ENCODE data around the gene ZBTB20.

Gene ZBTB20

DNA sequence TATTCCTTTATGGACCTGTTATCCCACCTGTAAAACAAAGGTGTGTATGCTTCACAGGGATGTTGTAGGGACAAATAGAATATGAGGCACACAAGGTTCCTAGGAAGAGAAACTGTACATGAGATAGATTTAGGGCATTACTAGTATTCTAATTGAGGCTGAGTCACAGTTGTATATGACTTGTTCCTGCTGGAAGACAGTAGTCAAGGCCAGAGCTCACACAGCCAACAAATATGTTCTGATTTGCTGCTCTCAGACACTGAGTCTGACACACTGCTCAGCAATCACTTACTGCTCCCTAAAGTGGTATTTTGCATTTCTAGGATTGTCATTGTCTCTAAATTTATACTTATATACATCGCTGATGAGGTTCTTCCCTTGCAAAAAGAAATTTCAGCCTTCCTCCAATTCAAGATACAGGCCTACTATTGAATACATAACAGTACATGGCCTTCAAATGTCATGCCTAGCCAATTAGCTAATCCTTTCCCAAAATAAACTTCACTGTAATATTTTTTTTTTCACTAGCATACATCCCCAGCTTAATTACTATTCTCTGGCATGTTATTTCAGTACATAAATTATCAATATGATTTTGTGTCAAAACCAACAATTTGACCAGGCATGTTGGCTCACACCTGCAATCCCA lies 783.4 kb downstream of the ZBTB20 start:
- no peaks in the 10 kb centered on the region for H3K27me3 Mint-ChIP-seq (ENCODE audit: low read depth)
- no peak overlapping the region for H3K27ac Mint-ChIP-seq
- H3K36me3 Mint-ChIP-seq (ENCODE audit: low read depth) = no peaks in the 10 kb centered on the region
- H3K4me1 Mint-ChIP-seq (ENCODE audit: low read depth) = no peaks in the 10 kb centered on the region
- H3K4me3 Mint-ChIP-seq = no peak overlapping the region
- no peaks in the 10 kb centered on the region for H3K9me3 Mint-ChIP-seq

DNA sequence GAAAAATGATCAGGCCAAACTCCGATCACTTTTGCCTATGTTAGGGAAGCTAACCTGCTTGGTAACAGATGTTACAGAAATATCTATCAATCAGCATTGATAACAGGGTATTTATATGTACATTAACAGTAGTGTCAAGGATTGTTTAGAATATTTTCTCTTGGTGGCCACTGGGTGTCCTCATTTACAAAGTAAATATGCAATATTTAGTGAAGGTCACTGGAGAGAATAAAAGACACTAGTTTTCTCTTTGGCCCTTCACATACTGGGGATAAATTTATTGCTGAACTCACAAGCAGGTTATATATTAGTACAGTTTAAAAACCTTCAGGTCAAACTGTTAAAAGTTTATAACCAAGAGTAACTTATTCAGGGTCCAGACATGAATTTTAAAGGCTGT lies 784.3 kb downstream of the ZBTB20 start:
- no peaks in the 10 kb centered on the region for H3K4me1 Mint-ChIP-seq (ENCODE audit: low read depth)
- H3K27ac Mint-ChIP-seq = no peak overlapping the region
- H3K9me3 Mint-ChIP-seq = no peaks in the 10 kb centered on the region
- no peaks in the 10 kb centered on the region for H3K27me3 Mint-ChIP-seq (ENCODE audit: low read depth)
- no peak overlapping the region for H3K4me3 Mint-ChIP-seq
- no peaks in the 10 kb centered on the region for H3K36me3 Mint-ChIP-seq (ENCODE audit: low read depth)

DNA sequence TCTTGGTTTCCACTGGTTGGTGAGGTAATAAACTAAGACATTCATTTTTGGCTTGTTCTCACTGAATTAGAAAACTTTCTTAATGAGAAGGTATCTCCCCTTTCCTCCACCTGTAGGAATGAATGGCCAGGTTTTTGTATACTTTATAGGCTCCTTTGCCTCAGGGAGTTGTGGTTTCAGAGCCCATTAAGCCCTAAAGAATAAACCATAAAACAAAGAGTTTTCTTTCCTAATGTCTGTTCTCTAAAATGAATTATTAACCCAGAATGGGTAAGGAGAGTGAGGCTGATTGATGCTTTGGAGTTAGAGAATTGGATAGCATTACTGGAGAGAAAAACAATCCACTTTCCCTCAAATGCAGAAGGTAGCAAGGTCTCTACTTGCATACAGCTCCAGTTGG lies 785.7 kb downstream of the ZBTB20 start:
- Mint-ChIP-seq H3K9me3 (no peaks in the 10 kb centered on the region), H3K27ac (no peak overlapping the region), H3K4me3 (no peak overlapping the region), H3K4me1 (ENCODE audit: low read depth) (no peaks in the 10 kb centered on the region), H3K36me3 (ENCODE audit: low read depth) (no peaks in the 10 kb centered on the region), H3K27me3 (ENCODE audit: low read depth) (no peaks in the 10 kb centered on the region)

DNA sequence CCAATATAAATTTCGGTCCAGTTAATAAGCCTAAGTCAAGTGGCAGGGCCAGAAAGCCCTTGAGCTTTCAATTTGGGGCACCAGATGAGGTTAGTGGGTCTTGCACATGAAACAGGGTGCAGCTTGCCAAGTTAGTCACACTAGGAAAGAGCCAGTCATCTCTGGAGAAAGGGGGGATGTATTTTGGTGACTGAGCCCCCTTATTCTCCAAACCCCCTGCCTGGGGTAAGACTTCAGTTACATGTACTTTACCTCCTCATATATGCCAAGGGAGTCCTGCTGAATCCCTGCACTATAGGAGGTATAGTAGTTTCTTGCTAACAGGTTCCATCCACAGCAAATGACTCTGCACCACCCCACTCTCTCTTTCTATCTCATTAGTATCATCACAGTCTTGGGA lies 790.6 kb downstream of the ZBTB20 start:
- no peaks in the 10 kb centered on the region for H3K9me3 Mint-ChIP-seq
- H3K36me3 Mint-ChIP-seq (ENCODE audit: low read depth) = no peaks in the 10 kb centered on the region
- H3K27me3 Mint-ChIP-seq (ENCODE audit: low read depth) = no peaks in the 10 kb centered on the region
- H3K4me1 Mint-ChIP-seq (ENCODE audit: low read depth) = no peaks in the 10 kb centered on the region
- H3K4me3 Mint-ChIP-seq = no peak overlapping the region
- no peak overlapping the region for H3K27ac Mint-ChIP-seq

DNA sequence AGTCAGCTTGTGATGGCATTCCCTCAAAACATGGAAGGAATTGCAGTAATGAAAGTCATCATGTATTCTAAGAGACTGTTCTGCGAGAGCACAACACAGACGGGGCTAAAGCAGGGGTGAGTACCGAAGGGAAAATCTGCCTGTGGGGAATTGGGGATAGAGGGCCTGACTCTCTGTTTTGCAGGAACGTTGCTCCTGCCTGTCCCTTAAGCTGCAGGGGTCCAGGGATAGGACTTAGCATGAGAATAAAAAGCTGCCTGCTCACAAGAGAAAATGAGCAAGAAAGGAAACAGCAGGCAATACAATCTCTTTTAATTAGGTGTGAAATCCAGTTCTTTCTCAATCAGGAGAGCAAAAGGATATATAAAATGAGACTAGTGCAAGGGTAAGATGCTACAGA lies 791.0 kb downstream of the ZBTB20 start:
- Mint-ChIP-seq H3K9me3 (no peaks in the 10 kb centered on the region), H3K27me3 (ENCODE audit: low read depth) (no peaks in the 10 kb centered on the region), H3K27ac (no peak overlapping the region), H3K36me3 (ENCODE audit: low read depth) (no peaks in the 10 kb centered on the region), H3K4me1 (ENCODE audit: low read depth) (no peaks in the 10 kb centered on the region), H3K4me3 (no peak overlapping the region)

DNA sequence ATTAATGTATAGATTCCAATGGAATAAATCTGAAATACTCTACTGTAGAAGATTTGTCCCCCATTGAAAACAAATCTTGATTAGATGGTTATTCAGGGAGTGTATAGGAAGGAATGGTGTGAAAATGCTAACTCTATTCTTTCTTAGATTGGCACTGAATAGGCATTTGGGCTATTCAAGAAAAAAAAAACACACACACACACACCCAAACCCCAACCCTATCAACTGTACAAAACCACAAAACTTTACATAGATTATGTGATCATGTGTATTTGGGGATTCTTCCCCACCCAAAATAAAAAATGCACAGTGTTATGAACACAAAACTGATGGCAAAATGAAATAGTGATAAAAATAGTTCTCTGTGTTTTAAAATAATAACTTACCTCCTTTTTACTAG lies 791.4 kb downstream of the ZBTB20 start:
- H3K27me3 Mint-ChIP-seq (ENCODE audit: low read depth) = no peaks in the 10 kb centered on the region
- H3K9me3 Mint-ChIP-seq = no peaks in the 10 kb centered on the region
- no peak overlapping the region for H3K27ac Mint-ChIP-seq
- H3K4me3 Mint-ChIP-seq = no peak overlapping the region
- H3K36me3 Mint-ChIP-seq (ENCODE audit: low read depth) = no peaks in the 10 kb centered on the region
- H3K4me1 Mint-ChIP-seq (ENCODE audit: low read depth) = no peaks in the 10 kb centered on the region

DNA sequence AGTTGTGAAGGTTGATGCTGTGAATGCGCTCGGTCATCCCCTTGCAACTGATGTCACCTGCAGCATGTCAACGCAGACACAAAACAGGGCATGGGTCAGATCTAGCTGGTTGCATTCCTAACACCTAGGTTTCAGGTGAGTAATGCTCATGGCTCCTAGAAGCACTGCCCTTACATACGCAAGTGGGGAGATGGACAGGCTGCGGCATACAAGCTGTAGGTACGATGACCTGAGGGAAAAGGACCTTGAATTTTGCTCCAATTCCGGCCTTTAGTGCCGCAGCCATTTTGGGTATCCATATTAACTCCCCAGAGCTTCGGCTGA lies 795.3 kb downstream of the ZBTB20 start:
- Mint-ChIP-seq H3K27me3 (ENCODE audit: low read depth) (no peaks in the 10 kb centered on the region), H3K36me3 (ENCODE audit: low read depth) (no peaks in the 10 kb centered on the region)

DNA sequence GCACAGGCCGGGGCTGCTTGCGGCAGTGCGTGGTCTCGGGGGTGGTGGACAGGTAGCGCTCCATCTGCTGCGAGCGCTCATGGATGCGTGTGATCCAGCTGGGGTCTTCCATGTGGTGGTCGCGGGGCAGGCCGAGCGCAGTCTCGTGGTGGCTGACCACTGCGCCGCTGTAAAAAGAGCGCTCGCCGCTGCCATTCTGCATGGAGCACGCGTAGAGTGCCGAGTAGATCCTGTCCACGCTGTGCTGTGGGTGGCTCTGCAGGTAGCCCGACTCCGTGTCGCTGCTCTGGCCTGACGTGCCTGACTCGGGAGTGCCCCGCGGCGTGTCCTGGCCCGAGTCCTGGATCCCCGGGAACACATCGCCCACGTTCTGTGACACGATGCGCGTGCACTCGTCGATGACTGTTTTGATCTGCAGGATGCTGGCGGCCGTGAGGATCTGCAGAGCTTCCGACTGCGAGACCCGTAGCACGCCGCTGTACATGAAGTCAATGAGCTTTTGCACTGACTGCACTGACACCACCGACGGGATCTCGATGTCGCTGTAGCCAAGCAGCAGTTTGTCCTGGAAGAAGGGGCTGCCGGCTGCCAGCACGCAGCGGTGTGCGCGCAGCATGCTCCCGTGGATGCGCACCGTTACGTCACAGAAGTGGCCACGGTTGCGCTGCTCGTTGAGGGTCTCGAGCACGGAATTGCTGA lies 795.8 kb downstream of the ZBTB20 start:
- no peak overlapping the region for H3K4me3 Mint-ChIP-seq
- no peaks in the 10 kb centered on the region for H3K9me3 Mint-ChIP-seq
- no peaks in the 10 kb centered on the region for H3K36me3 Mint-ChIP-seq (ENCODE audit: low read depth)
- no peaks in the 10 kb centered on the region for H3K27me3 Mint-ChIP-seq (ENCODE audit: low read depth)
- no peaks in the 10 kb centered on the region for H3K4me1 Mint-ChIP-seq (ENCODE audit: low read depth)
- H3K27ac Mint-ChIP-seq = no peak overlapping the region

More for the DNA sequence above, 795.3 kb downstream of the ZBTB20 start:
- no peak overlapping the region for H3K4me3 Mint-ChIP-seq
- no peaks in the 10 kb centered on the region for H3K4me1 Mint-ChIP-seq (ENCODE audit: low read depth)
- no peak overlapping the region for H3K27ac Mint-ChIP-seq
- H3K9me3 Mint-ChIP-seq = no peaks in the 10 kb centered on the region

DNA sequence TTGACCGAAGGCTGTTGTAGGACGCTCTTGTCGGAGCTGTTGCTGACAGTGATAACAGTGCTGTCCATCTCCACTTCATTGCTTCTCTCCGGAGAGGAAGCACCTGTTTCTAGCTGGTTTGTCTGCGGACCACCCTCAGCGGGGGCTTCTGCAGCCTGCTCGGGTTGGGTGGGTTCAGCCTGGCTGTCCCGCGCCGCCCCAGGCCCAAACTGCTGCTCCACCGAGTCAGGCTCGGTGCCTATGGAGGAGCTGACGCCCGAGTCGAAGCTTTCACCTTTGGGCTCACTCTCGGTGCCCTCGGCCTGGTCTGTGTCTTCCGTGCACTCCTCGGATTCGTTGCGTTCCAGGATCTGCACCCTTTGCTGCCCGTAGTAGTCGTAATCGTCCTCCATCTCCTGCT lies 796.4 kb downstream of the ZBTB20 start:
- peaks cover 2% of the 10 kb centered on the region for H3K4me1 Mint-ChIP-seq (ENCODE audit: low read depth)
- H3K27ac Mint-ChIP-seq = no peak overlapping the region
- no peaks in the 10 kb centered on the region for H3K9me3 Mint-ChIP-seq
- no peaks in the 10 kb centered on the region for H3K36me3 Mint-ChIP-seq (ENCODE audit: low read depth)
- no peaks in the 10 kb centered on the region for H3K27me3 Mint-ChIP-seq (ENCODE audit: low read depth)
- H3K4me3 Mint-ChIP-seq = no peak overlapping the region

DNA sequence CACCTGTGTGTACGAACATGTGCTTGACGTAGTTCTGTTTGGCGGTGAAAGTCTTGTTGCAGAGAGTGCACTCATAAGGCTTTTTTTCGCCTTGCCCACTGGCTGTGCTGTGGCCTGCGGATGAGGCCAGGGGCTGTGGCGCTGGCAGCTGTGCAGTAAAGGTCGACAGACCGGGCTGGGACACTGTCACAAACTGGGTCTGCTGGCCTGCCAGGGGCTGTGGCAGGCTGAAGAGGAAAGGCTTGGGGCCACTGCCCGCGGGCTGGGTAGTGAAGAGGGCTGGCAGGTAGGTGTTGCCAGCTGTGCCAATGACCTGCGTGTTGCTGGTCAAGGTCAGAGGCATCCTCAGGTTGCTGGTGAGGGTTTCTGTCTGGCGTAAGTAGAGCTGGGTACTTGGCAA lies 796.8 kb downstream of the ZBTB20 start:
- H3K4me3 Mint-ChIP-seq = no peak overlapping the region
- H3K36me3 Mint-ChIP-seq (ENCODE audit: low read depth) = no peaks in the 10 kb centered on the region
- H3K9me3 Mint-ChIP-seq = no peaks in the 10 kb centered on the region
- H3K27ac Mint-ChIP-seq = no peak overlapping the region
- peaks cover 3% of the 10 kb centered on the region for H3K4me1 Mint-ChIP-seq (ENCODE audit: low read depth)
- no peaks in the 10 kb centered on the region for H3K27me3 Mint-ChIP-seq (ENCODE audit: low read depth)

DNA sequence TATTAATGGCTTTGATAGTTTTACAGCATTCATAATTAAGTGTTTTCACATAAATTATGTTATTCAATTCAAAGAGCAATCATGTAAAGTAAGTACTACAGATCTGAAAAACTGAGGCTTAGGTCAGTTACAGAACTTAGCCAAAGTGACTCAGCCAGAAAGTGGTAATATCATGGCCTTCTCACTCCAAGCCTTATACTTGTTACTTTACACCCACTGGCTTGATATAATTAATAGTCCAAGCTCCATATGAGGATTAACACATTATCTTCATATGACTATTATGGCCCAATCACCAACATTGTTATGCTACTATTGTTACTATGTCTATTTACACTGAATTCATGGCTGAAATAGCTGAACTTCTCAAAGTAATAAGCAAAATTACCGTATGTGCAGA lies 802.6 kb downstream of the ZBTB20 start:
- Mint-ChIP-seq H3K4me1 (ENCODE audit: low read depth) (peaks cover 3% of the 10 kb centered on the region), H3K36me3 (ENCODE audit: low read depth) (no peaks in the 10 kb centered on the region), H3K4me3 (no peak overlapping the region), H3K27ac (no peak overlapping the region), H3K9me3 (no peaks in the 10 kb centered on the region), H3K27me3 (ENCODE audit: low read depth) (no peaks in the 10 kb centered on the region)

DNA sequence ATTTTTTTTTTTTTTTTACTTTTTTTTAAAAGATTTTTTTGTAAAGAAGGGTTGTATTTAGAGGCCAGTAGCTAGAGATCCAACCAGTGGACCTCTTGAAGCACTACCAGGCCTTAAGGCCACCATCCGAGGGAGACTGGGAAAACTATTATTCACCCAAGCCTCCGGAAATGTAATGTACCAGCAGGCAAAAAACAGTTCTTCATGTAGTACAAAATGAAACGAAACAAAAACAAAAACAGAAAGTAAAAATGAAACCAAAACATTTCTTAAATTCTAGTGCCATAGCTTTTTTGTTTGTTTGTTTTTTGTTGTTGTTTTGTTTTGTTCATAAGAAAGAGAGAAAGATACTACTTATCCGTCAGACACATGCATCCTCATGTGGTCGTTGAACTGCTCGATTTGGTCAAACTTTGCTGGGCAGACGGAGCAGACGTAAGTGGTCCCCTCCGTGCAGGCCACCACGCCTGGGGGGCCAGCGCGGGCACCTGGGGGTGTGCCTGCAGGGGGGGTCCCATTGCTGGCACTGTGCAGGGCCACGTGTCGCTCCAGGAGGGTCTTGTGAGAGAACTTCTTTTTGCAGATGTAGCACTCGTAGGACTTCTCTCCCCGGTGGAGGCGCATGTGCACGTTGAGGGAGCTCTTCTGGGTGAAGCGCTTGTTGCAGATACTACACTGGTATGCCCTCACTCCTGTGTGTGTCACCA lies 808.3 kb downstream of the ZBTB20 start:
- peak overlapping the region; percentile 43 for H3K4me3 Mint-ChIP-seq
- H3K36me3 Mint-ChIP-seq (ENCODE audit: low read depth) = peaks cover 6% of the 10 kb centered on the region
- no peaks in the 10 kb centered on the region for H3K9me3 Mint-ChIP-seq
- H3K4me1 Mint-ChIP-seq (ENCODE audit: low read depth) = peaks cover 11% of the 10 kb centered on the region
- H3K27ac Mint-ChIP-seq = peak overlapping the region; percentile 76
- H3K27me3 Mint-ChIP-seq (ENCODE audit: low read depth) = no peaks in the 10 kb centered on the region

DNA sequence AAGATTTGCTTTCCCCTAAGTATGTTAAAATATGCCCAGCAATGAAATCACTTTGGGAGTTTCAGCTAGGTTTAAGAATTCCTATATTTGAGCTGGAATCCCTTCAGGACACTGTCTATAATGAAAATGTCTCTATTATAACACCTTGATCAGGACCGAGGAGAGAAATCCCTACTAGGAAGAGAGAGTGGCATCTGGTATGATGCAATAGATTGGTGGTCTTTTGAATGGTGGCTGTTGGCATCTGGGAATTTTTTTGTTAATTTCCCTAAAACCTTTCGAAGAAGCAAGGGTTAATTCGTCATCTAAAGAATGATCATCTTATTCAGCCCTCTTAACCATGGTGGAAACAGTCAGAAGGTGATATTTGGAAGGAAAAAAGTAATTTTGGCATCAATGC lies 810.2 kb downstream of the ZBTB20 start:
- Mint-ChIP-seq H3K9me3 (no peaks in the 10 kb centered on the region), H3K36me3 (ENCODE audit: low read depth) (peaks cover 6% of the 10 kb centered on the region), H3K4me3 (no peak overlapping the region), H3K27me3 (ENCODE audit: low read depth) (no peaks in the 10 kb centered on the region), H3K4me1 (ENCODE audit: low read depth) (peaks cover 13% of the 10 kb centered on the region), H3K27ac (no peak overlapping the region)

DNA sequence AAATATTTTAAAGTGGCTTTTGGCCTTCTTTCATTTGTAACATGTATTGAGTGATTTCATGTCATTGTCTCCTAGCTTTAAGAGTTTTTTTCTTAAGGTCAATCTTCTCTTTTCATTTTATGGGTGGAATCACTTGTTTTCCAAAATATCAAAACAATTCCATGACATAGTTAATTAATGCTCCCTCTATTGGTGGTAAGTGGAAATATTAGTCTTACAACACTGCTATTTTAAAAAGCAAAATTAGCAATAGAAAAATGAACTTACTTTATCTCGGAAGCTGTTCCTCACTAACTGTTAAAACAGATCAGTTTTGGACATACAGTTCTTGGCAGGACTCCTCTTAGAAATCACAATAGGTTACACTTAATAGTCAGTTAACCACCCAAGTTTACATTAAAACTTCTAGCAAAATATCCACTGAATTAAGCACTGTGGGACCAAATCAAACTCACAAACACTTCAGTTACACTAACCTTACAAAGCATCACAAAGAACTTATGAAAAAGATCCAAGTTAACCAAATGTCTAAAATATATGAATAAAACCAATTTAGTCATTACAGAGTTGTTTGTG lies 810.9 kb downstream of the ZBTB20 start:
- Mint-ChIP-seq H3K4me1 (ENCODE audit: low read depth) (peaks cover 13% of the 10 kb centered on the region), H3K27me3 (ENCODE audit: low read depth) (no peaks in the 10 kb centered on the region), H3K27ac (no peak overlapping the region), H3K4me3 (no peak overlapping the region), H3K9me3 (no peaks in the 10 kb centered on the region), H3K36me3 (ENCODE audit: low read depth) (peaks cover 6% of the 10 kb centered on the region)

DNA sequence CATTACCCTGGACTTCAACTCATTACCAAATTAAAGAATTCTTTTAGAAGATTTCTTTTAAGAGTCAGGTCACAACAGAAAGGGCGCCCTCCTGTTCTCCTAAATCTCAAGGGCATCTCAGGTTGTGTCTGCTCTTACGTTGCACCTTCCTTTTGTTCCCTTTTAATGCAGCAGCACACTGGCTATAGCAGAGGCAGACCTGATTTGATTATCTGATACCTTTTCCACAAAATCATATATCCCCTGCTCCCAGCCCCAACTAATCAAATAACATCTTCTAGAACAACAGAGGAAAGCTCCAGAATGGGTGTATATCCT lies 813.2 kb downstream of the ZBTB20 start:
- H3K4me1 Mint-ChIP-seq (ENCODE audit: low read depth) = peaks cover 13% of the 10 kb centered on the region
- peak overlapping the region; percentile 6 for H3K27ac Mint-ChIP-seq
- no peak overlapping the region for H3K4me3 Mint-ChIP-seq
- H3K27me3 Mint-ChIP-seq (ENCODE audit: low read depth) = no peaks in the 10 kb centered on the region
- H3K9me3 Mint-ChIP-seq = peaks cover 7% of the 10 kb centered on the region
- peaks cover 7% of the 10 kb centered on the region for H3K36me3 Mint-ChIP-seq (ENCODE audit: low read depth)
